Endothelial cell of umbilical vein (primary cell): ENCODE data around the gene SPTY2D1.

Experiments used
- CTCF ChIP-seq, 2 donors: IDR thresholded peaks; 1 replicate in 1 of 2; 2 replicates in 1 of 2; pipeline ENCODE4 v1.5.1; 2011; ENCODE audit warnings: low read length in 2 of 2, mild to moderate bottlenecking in 2 of 2, moderate library complexity in 2 of 2, control low read depth in 1 of 2, inconsistent platforms in 1 of 2, low read depth in 1 of 2; ENCODE audit not compliant: insufficient read depth in 1 of 2; ENCODE audit errors: extremely low read depth in 1 of 2
- EZH2 ChIP-seq: IDR thresholded peaks from 2 replicates; pipeline ENCODE4 v1.6.1; 2012; ENCODE audit warnings: borderline replicate concordance, low read depth, mild to moderate bottlenecking, moderate library complexity, low read length, inconsistent platforms; ENCODE audit not compliant: severe bottlenecking
- MAX ChIP-seq: IDR thresholded peaks from 2 replicates; pipeline ENCODE4 v1.6.1; 2011; ENCODE audit not compliant: insufficient read depth, insufficient read length
- POLR2A ChIP-seq: IDR thresholded peaks from 2 replicates; pipeline ENCODE4 v1.6.1; 2012; ENCODE audit warnings: low read depth, mild to moderate bottlenecking, control low read depth, low read length
- POLR2AphosphoS5 ChIP-seq: IDR thresholded peaks from 2 replicates; pipeline ENCODE4 v1.6.1; 2012; ENCODE audit warnings: low read depth, mild to moderate bottlenecking, control low read depth, low read length, moderate library complexity; ENCODE audit not compliant: insufficient read depth

DNA sequence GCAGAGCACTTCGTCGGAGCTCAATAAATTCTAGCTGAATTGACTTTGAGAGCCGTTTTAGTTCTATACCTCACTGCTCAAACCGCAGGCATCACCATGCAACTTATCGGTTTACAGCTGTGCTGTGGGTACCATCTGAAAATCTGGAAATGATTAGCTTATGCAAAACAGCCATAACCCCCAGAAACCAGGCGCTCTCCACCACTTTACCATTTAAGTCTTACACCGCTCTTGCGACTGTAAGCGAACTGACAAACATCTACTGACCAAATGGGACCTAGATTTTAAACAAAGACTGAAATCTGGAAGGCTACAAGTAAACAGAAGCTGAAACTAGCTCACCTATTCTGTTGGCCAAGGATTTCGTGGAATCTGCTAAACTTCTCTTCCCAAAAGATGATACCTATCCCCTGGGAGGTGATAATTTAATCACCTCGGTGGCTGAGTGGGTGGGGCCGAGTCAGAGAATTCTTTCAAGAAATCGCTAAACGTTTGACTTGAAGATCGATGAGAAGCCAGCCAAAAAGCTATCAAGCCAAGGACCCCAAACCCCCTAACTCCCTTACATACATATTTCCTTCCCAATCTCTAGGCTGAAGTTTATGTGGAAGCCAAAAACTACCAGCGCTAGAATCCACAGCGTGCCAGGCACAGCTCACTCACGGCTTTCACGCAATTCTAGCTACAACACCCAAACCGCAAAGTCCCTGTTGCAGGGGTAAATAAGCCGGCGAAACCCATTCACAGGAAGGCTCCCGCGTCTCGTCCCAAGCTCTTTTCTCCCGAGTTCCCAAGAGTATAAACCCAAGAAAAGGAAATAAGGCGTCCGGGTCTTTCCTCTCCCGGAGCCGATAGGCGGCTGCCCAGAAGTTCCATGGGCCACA, 644 bp downstream of the SPTY2D1 start:
- TF ChIP-seq MAX: no peak
- no peak for TF ChIP-seq CTCF (IDR thresholded peaks at IDR 0.05; ENCODE audit: extremely low read depth in 1 of 2, insufficient read depth in 1 of 2, low read depth in 1 of 2, low read length in 2 of 2)
- no peak for TF ChIP-seq EZH2
- no peak for TF ChIP-seq POLR2A
- TF ChIP-seq POLR2AphosphoS5: no peak
